Spleen (tissue), 11 donors: ENCODE measurements around the gene BHLHE23. TPM values are rescaled to one million over a fixed set of nuclear protein-coding genes. Genes with fewer than 3 reads are reported as not detected.

Source experiments
- DNase-seq: peaks from one replicate; pipeline ENCODE4 v3.0.0-alpha.2; 2020
- H3K27ac ChIP-seq, 8 donors: fragments of 200-600 bp; sonication (generic) in 7 of 8; 1 replicate in 4 of 8; 2 replicates in 4 of 8; pipeline versions ENCODE4 v1.5.0 to v1.8.0; 2016 to 2021; ENCODE audit warnings: inconsistent platforms in 4 of 8, mild to moderate bottlenecking in 4 of 8, moderate library complexity in 1 of 8
- H3K27me3 ChIP-seq, 7 donors: fragments of 200-600 bp; sonication (generic) in 6 of 7; replicated peaks in 1 of 7; 1 replicate in 4 of 7; 2 replicates in 3 of 7; pipeline versions ENCODE4 v1.5.0 to v1.8.0; 2016 to 2021; ENCODE audit warnings: inconsistent platforms in 3 of 7, mild to moderate bottlenecking in 1 of 7
- H3K36me3 ChIP-seq, 6 donors: fragments of 200-600 bp; sonication (generic) in 5 of 6; 1 replicate in 4 of 6; 2 replicates in 2 of 6; pipeline versions ENCODE4 v1.5.0 to v1.8.0; 2016 to 2021; ENCODE audit warnings: inconsistent platforms in 2 of 6
- H3K4me1 ChIP-seq, 6 donors: fragments of 200-600 bp; sonication (generic) in 5 of 6; 1 replicate in 3 of 6; 2 replicates in 3 of 6; pipeline versions ENCODE4 v1.5.0 to v1.8.0; 2016 to 2021; ENCODE audit warnings: inconsistent platforms in 3 of 6
- H3K4me3 ChIP-seq, 8 donors: fragments of 200-600 bp; sonication (generic) in 7 of 8; 1 replicate in 4 of 8; 2 replicates in 4 of 8; pipeline versions ENCODE4 v1.5.0 to v1.8.0; 2016 to 2021; ENCODE audit warnings: inconsistent platforms in 4 of 8, mild to moderate bottlenecking in 4 of 8, moderate library complexity in 2 of 8
- H3K9me3 ChIP-seq, 8 donors: fragments of 200-600 bp; sonication (generic) in 7 of 8; 1 replicate in 4 of 8; 2 replicates in 4 of 8; pipeline versions ENCODE4 v1.5.0 to v1.8.0; 2016 to 2021; ENCODE audit warnings: inconsistent platforms in 4 of 8
- POLR2A ChIP-seq, 3 donors: fragments of 450-650 bp; IDR thresholded peaks; one replicate each; pipeline ENCODE4 v1.5.1; 2017; ENCODE audit warnings: antibody characterized with exemption in 3 of 3, mild to moderate bottlenecking in 1 of 3
- POLR2AphosphoS5 ChIP-seq, 3 donors: sonication (generic); formaldehyde crosslinking; IDR thresholded peaks; one replicate each; pipeline ENCODE4 v1.5.1; 2017; ENCODE audit warnings: antibody characterized with exemption in 3 of 3
- WGBS, 5 donors: extraction: QIAGEN DNeasy Blood & Tissue Kit in 3 of 5; methylation state at CpG; one replicate each; pipeline versions ENCODE4 v1.1.5 to v1.1.7; 2013 to 2018; 5-methylcytosine and 5-hydroxymethylcytosine counted together
- intact Hi-C: fragments of 100-400 bp; cut with DNase I; formaldehyde crosslinking; loops from one replicate; pipeline ENCODE4 v1.15.0; 2023; ENCODE audit warnings: low total_unique reads
- polyA plus RNA-seq, 3 donors: library from polyadenylated mRNA; stranded (reverse); fragments of 200-250 nt; gene quantifications; one replicate each; pipeline ENCODE4 v1.2.1, GENCODE V29; 2013
- total RNA-seq, 7 donors: library from RNA; depleted of rRNA in 3 of 7; stranded (reverse); fragments of >200 nt in 3 of 7; fragmentation: NEBNext Ultra II Directional in 4 of 7; extraction: Animal tissue kit (Norgen Biotek cat#: 25700) in 4 of 7; gene quantifications; one replicate each; pipeline versions ENCODE4 v1.1.0 to v1.2.1, GENCODE V29; 2016 to 2021
- TF ChIP-seq, protein P1 (sequence below), 11 experiments: fragments of 200-600 bp in 7 of 11; fragments of 450-650 bp in 4 of 11; sonication (generic) in 4 of 11; IDR thresholded peaks in 8 of 11; conservative IDR thresholded peaks in 3 of 11; 1 replicate in 7 of 11; 2 replicates in 4 of 11; pipeline versions ENCODE4 v1.4.0 to v1.8.0; 2016 to 2021; ENCODE audit warnings: antibody characterized with exemption in 11 of 11, inconsistent platforms in 4 of 11, mild to moderate bottlenecking in 1 of 11
- donor health status: healthy with polysubstance abuse.
- donor health status: DM: no; HTN: no; CAD: no; lungs with moderate emphysema.
- donor health status: DM: no; HTN: no; CAD: no.
- donor health status: Bipolar disorder and iron deficiency.
- donor health status: healthy.
- donor health status: DM: no; HTN: no; CAD: no.
- donor health status: DM: yes; HTN: yes; CAD: no.

The BHLHE23 gene
- total and polyA plus RNA-seq, 10 donors: not detected

DNA sequence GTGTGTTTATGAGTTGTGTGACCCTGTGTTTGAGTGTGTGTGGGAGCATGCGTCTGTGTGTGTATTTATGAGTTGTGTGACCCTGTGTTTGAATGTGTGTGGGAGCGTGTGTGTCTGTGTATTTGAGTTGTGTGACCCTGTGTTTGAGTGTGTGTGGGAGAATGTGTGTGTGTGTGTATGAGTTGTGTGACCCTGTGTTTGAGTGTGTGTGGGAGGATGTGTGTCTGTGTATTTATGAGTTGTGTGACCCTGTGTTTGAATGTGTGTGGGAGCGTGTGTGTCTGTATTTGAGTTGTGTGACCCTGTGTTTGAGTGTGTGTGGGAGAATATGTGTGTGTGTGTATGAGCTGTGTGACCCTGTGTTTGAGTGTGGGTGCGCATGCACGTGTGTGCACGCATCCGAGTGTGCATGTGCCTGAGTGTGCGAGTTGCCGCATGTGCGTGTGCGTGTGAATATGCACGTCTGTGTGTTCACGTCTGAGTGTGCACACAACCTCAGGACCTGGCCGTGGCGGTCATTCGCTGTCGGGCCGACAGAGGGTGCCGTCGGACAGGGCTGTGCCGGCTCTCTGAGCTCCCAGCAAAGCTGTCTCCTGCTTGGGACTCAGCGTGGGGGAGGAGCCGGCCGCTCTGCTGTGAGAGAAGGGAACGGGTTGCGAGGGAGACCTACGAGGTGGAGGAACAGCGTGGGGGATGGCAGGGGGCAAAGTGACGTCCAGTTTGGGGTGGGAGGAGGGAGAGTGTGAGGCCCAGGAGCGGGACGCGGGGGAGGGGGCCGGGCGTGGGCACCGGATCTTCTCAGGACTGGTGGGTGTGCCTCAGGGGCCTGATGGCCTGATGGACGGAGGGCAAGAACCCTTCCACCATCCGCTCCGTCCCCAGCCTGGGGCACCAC lies 34.6 kb downstream of the BHLHE23 start:
- TF ChIP-seq, protein P1, sequence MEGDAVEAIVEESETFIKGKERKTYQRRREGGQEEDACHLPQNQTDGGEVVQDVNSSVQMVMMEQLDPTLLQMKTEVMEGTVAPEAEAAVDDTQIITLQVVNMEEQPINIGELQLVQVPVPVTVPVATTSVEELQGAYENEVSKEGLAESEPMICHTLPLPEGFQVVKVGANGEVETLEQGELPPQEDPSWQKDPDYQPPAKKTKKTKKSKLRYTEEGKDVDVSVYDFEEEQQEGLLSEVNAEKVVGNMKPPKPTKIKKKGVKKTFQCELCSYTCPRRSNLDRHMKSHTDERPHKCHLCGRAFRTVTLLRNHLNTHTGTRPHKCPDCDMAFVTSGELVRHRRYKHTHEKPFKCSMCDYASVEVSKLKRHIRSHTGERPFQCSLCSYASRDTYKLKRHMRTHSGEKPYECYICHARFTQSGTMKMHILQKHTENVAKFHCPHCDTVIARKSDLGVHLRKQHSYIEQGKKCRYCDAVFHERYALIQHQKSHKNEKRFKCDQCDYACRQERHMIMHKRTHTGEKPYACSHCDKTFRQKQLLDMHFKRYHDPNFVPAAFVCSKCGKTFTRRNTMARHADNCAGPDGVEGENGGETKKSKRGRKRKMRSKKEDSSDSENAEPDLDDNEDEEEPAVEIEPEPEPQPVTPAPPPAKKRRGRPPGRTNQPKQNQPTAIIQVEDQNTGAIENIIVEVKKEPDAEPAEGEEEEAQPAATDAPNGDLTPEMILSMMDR (IDR thresholded peaks at IDR 0.05 in 8 of 11, conservative IDR thresholded peaks at IDR 0.05 in 3 of 11): peak; percentile 79 to 95 (median 88)
- peak; percentile 32 to 70 (median 59) for TF ChIP-seq POLR2AphosphoS5 (IDR thresholded peaks at IDR 0.05)
- no peak for TF ChIP-seq POLR2A (IDR thresholded peaks at IDR 0.05)
- DNase-seq: peak; percentile 95
- H3K27ac ChIP-seq: no peak overlapping the region
- peaks cover 0 to 8% (median 0%) of the 10 kb centered on the region in 6 donors for H3K36me3 ChIP-seq
- WGBS, 5 donors: 3 to 7% (median 4%) methylated on average over 30 to 38 of the region's 38 CpGs
- H3K4me1 ChIP-seq: peaks cover 5 to 21% (median 15%) of the 10 kb centered on the region in 6 donors
- H3K4me3 ChIP-seq: peak overlapping the region in 6 of 8 donors; percentile 16 to 62 (median 24)
- peaks cover 0 to 76% (median 62%) of the 10 kb centered on the region in 7 donors for H3K27me3 ChIP-seq
- intact Hi-C loops: loop anchor here (2.0 kb wide), 1 partner anchor 37 kb away; no protein-coding TSS in a partner anchor
- no peaks in the 10 kb centered on the region for H3K9me3 ChIP-seq

DNA sequence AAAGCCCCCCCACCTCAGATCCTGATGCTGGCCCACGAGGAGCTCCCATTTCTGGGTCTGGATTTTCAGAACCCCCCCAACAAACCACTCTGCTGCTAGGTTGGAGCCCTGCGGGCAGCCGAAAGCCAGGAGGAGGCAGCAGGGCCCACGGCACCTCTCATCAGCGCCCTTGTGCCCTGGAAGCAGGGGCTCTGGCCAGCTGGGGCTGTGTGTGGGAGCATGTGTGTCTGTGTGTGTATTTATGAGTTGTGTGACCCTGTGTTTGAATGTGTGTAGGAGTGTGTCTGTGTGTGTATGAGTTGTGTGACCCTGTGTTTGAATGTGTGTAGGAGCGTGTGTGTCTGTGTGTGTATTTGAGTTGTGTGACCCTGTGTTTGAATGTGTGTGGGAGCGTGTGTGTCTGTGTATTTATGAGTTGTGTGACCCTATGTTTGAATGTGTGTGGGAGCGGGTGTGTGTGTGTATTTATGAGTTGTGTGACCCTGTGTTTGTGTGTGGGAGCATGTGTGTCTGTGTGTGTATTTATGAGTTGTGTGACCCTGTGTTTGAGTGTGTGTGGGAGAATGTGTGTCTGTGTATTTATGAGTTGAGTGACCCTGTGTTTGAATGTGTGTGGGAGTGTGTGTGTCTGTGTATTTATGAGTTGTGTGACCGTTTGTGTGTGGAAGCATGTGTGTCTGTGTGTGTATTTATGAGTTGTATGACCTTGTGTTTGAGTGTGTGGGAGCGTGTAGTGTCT lies 35.4 kb downstream of the BHLHE23 start:
- Histone ChIP-seq H3K27me3 (peaks cover 0 to 68% (median 54%) of the 10 kb centered on the region in 7 donors), H3K9me3 (no peaks in the 10 kb centered on the region), H3K4me3 (no peak overlapping the region), H3K4me1 (peaks cover 5 to 16% (median 13%) of the 10 kb centered on the region in 6 donors), H3K36me3 (peaks cover 0 to 16% (median 0%) of the 10 kb centered on the region in 6 donors), H3K27ac (no peak overlapping the region)
- TF ChIP-seq, protein P1 (IDR thresholded peaks at IDR 0.05 in 8 of 11, conservative IDR thresholded peaks at IDR 0.05 in 3 of 11): no peak
- TF ChIP-seq POLR2A (IDR thresholded peaks at IDR 0.05) (no peak), POLR2AphosphoS5 (IDR thresholded peaks at IDR 0.05) (no peak)
- DNase-seq: no peak
- intact Hi-C loops: no loop called here
- 64 to 80% (median 77%) methylated on average over 8 to 10 of the region's 10 CpGs for WGBS, 5 donors

DNA sequence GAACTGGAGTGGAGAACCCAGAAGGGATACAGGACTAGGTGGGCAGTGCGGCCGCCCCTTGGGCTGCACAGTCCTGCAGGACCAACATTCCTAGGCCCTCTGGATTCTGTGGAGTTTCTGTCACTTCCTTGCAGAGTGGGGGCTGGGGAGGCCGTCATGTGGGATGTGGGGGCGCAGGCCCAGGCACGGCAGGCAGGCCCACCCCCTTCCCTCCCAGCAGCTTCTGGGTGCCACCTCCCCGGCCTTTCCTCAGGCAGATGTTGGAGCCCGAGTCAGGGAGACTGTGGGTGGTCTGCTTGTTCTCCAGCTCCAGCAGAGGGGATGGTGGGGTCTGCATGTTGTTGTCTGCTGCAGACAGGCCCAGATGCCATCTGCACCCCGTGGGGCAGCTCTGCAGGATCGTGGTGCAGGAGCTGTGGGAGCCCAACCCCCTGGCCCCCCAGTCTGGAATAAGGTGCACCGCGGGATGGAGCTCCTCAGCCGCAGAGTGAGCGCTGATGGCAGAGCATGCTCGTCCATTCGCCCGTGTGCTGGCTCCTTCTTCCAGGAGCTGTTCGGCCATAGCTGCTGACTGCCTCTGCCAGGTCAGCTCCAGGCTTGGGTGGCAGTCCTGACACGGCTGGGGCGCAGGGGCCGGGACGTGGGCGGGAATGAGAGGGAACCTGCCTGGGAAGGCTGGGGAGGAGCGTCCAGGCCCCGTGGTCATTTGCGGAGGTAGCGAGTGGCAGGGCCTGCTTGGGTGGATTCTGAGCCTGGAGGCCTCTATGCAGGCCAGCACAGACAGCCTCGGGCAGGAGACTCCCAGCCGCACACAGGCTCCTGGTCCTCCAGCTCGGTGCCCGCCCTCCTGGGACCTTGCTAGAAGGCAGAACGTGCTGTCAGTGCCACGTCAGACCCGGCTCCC lies 36.2 kb downstream of the BHLHE23 start:
- H3K4me1 ChIP-seq: peaks cover 5 to 16% (median 13%) of the 10 kb centered on the region in 6 donors
- H3K4me3 ChIP-seq: no peak overlapping the region
- TF ChIP-seq POLR2AphosphoS5 (IDR thresholded peaks at IDR 0.05) (no peak), POLR2A (IDR thresholded peaks at IDR 0.05) (no peak)
- TF ChIP-seq, protein P1 (IDR thresholded peaks at IDR 0.05 in 8 of 11, conservative IDR thresholded peaks at IDR 0.05 in 3 of 11): no peak
- WGBS, 5 donors: 48 to 63% (median 60%) methylated on average over 7 to 33 of the region's 33 CpGs
- intact Hi-C loops: no loop called here
- peaks cover 0 to 60% (median 46%) of the 10 kb centered on the region in 7 donors for H3K27me3 ChIP-seq
- DNase-seq: no peak
- H3K27ac ChIP-seq: no peak overlapping the region
- H3K36me3 ChIP-seq: peaks cover 0 to 20% (median 0%) of the 10 kb centered on the region in 6 donors
- H3K9me3 ChIP-seq: no peaks in the 10 kb centered on the region
